NCI-H2081 (cell line): Measurements from ENCODE around the gene ITSN1.
"Not testable (repeated sequence)": the region's sequence is repeated elsewhere in the genome, so short reads cannot be mapped to it uniquely, and the experiment has no call there.

Experiments
- DNase-seq, 2 experiments: peaks; one replicate each; lab custom pipeline; 2025; lab: John Stamatoyannopoulos, UW

Gene ITSN1

DNA sequence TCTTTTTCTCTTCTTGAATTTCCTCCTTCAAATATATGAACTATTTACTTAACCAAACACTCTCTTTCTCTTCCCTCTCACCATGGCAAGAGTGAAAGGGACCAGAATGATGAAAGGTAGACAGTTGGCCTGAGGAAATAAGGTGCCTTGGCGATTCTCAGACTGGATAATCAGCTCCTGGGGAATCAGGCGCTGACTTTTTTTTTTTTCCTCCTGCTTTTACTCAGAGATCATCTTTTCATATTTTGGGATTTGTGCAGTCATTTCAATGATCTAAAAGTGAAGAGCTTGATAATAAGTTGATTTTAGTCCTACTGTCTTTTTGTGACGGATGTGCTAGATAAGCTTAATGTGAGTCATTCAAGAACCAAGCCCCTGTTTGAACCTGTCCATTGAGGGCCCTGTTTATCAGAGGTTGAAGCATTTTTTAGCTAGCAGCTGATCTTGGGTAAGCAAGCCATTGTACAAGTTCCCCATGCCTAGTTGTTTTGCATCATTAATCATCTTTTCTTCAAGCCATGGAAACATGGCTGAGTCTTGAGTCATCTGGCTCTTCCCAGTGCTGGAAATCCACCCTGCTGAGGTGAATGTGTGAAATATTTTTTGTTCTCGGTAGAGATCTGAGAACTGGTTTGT, 40.8 kb downstream of the ITSN1 start:
- no peak for DNase-seq

DNA sequence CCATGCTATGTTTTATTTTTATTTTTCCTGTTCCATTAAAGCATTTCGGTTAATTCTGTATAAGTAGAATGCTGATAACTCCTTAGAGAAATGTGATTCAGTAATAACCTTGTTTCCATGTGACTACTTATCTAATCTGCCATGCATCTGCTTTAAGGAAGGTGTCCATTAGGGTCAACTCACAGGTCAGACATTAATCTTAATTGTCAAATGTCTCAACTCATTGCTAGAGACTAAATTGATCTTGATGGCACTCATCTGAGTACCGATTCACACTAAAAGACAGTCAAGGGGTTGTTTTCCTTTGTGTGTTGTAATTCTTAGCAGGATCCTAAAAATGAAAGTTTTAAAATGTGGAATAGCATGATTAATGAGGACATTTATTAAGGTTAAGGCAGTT, 41.8 kb downstream of the ITSN1 start:
- DNase-seq = no peak

DNA sequence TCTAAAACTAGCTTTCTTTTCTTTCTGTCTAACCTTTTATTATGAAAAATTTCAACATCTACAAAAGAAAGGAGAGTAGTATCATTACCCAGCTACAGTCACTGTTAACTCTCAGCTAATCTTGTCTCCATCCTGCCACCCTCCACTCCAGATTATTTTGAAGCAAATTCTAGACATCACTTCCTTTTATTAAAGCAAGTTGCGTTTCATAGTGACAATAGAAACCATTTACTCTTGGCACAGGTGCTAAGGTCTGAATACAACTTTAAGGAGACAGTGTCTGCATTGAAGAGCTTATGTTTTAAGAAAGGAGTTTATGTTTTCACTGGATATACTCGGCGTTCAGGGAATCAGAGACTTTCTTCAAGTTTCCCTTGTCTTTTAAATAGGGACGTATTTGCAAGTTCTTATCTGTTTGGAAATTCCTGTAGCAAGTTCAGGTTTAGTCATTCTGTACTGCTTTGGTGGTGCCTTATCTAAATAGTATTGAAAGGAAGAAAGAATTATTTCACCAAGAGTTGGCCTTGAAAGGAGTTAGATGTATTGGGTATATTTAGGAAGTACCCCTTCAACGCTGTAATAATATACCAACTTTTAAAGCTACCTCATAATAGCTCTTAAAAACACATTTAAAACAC, 42.7 kb downstream of the ITSN1 start:
- no peak for DNase-seq

DNA sequence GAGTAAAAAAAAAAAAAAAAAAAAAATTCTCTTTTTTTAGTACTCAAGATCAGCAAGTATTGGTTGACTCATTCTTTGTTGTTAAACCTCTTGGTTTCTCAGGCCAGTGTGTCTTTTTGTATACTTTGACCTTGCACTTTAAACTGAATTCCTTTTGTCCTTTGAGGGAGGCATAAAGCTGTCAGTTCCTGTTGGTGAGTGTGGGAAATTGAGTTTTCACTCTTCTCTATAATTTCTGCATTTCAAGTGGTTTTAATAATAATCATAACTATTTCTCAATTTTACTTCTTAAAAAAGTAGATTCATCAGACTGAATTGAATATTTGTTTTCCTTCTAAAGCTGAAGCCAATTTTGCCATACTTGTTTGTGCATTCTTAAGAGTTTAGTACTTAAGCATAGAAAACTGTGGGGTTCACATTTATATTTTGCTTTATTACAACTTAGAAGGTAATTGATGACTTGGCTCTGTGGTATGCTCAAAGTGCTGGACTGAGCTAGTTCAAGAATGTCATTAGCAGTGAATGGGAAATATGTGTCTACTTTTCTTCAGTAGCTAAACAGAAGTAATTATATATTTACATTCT, 43.4 kb downstream of the ITSN1 start:
- DNase-seq = no peak

DNA sequence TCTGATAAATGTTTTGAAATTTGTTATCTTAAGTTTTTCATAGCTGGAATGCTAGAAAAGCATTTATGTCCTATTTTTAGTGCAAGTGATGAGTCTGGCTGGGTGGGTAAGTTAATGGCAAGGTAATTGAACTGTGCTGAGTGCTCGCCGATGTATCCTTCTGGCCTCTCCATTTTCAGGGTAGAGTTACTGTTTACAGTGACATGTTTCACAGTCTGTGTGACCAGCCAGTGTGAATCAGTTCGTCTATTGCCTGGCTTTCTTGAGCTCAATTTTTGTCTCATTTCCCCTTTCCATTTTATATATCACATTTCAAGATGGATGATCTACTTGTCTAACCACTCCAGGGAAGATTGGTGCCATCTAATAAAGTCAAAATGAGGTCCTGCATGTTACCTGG, 44.1 kb downstream of the ITSN1 start:
- no peak for DNase-seq

DNA sequence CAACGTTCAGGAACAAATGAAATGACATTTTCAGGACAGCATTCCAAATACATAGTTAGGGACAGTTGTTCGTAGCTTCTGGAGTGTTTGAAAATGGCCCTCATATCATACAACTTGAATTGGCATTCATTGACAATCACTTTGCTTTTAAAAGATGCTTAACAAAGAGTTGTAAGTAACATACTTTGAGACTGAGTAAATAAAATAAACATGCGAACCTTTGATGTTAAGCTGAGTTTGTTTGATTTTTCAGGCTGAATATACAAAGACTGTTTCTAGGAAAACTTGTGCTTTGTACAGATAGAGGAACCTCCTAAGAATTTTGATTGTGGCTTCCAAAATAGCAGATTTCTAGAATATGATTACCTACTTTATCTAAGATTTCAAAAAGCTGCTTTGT, 45.3 kb downstream of the ITSN1 start:
- no peak for DNase-seq

DNA sequence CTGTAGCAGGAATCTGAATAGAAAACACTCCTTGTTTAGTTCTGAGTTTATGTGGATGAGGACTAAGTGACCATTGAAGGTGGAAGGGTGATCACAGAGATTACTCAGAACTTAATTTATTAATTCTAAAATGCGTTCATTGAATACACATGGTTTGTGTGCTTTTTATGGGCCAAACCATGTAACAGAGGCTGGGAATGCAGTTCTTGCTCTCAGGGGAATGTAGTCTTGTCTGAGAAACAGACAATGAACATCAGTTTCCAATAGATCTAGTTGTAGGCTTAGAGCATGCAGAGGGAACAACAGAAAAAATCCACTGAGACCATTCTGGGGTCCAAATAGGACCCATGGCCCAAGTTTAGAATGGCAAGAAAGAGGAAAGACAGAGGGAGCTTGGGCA, 46.1 kb downstream of the ITSN1 start:
- DNase-seq = no peak

DNA sequence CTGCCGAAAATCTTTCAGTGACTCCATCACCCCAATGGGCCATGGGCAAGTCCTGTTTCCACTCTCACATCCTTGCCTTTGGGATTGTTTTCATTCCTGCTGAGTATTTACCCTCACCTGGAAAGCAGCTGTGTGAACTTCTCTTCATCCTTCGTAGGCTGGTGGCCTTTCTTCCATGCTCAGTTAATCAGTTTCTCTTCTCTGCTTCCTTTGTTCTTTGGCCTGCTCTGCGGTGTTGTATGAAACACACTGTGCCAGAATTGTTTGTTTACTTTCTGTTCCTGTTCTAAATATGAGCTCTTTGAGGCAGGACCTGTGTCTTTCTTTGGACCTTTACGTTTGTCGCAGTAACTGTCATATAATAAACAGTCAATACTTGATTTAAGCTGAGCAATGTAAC, 48.6 kb downstream of the ITSN1 start:
- no peak for DNase-seq

DNA sequence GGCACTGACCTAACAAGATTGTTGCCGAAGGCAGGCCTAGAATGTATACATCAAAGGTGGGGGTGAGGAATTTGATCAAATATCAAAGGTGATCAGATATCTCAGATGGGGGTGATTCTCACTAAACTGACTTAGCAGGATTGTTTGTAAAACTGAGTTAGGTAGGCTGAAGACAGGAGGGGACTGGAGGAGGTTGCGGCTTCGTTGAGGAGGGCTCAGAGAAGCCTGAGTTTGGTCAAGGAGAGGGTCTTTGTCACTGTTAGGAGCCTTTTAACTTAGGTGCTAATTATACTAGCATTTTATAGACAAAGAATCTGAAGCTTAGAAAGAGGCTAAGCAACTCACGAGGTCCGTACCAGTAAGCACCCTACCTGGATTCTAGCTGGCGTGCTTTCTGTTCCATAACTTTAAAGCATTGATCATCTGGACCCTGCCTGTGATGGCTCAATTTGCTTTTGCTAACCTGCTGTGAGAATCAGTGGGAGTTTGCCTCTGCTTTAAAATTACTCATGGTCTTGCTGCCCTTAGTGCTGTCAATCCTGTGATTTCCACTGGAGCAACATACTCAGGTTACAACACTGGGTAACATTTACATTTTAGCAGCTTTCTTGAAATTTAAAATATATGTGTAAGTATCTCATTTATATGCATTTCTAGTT, 49.8 kb downstream of the ITSN1 start:
- no peak for DNase-seq

DNA sequence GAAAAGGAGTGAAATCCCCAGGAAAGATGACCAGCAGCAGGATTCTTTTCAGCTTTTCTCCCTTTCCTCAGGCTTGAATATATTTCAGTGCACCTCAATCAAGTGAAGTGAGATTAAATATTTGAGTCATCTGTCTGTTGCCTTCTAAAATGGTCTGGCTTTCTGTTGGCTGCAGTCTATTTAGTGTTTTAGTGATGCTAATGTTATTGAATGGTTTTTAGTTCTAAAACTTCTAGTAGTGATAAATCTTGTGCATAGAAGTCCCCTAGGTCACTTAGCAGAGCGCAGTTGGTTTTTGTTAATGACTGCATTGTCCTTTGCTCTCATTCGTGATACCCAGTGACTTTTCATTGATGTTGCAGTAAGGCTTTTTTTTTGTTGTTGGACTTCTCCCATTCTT, 53.5 kb downstream of the ITSN1 start:
- no peak for DNase-seq

DNA sequence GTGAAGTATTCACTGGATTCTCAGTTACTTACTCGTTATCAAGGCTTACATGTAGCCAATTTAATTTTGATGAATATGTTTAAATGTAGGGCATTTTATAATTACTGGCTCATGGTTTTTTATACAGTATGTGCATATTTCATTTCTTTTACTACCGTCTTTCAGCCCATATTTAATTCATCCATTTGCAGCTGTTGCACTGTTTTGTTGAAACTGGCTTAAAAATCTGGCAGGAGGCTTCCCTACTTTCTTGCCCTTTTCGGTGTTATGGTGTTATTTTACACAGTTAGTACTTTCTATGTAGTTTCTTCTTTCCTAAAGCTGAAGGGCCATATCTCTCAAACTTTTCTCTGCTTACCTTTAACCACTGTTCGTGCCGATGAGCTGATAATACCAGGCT, 54.2 kb downstream of the ITSN1 start:
- no peak for DNase-seq

DNA sequence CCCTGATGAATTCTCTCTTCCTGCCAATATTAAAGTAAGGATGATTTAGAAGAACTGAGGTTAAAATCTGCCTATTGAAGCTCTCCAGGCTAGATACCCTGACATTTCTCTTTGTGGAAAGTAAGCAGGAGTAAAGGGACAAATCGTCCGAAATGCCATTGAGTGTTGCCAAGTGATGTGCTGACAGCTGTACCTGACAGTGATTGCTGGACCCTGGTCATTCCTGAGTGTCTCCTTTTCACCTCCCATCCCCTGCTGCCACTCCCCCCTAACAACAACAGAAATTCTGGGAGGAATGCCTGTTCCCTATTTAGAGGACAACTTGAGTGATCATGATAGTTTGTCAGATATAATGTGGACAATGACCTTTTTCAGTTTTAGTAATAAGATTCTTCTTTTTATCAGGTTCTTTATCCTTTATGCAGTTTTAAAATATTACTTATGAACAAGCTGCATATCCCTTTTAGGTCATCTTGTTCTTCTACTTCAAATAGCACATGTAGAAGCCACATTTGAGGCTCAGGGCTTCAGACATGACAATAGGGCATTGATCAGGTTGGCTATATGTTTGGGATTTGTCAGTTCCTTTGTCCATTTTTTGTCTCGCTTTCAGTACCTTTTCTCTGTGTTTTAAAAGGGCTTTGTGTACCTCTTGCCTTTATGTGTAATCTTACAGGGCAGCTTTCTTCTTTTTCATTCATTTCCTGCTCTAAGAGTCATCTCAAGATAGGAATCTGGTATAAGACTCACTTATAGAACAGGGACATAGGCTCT, 56.0 kb downstream of the ITSN1 start:
- DNase-seq = no peak

DNA sequence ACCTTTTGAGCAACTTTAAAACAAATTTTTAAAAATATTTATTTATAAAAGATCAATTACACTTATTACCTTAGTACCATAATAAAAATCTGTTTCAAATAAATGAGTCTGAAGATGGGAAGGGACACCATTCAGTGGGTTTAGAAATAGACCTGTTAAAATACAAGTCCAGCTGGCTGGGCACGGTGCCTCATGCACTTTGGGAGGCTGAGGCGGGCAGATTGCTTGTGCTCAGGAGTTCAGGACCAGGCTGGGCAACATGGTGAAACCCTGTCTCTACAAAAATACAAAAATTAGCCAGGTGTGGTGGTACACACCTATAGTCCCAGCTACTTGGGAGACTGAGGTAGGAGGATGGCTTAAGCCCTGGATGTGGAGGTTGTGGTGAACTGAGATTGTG, 57.0 kb downstream of the ITSN1 start:
- no peak for DNase-seq

DNA sequence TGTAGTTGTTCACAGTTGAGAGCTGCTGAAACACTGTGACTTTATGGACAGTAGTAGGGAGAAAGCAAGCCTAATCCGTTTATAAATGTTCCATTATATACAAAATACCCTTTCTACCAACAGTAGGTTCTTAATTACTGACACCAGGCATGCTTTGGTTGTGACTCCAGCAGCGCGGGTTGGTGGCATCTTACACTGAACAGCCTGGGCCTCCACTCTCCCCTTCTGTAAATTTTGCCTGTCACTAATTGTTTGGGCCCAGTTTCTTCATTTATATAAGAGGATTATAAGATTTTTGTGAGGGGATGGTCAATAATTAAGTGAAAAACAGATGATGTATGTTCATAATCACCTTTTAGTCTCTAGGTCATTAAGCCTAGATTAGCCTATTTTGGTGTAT, 58.2 kb downstream of the ITSN1 start:
- DNase-seq = no peak

DNA sequence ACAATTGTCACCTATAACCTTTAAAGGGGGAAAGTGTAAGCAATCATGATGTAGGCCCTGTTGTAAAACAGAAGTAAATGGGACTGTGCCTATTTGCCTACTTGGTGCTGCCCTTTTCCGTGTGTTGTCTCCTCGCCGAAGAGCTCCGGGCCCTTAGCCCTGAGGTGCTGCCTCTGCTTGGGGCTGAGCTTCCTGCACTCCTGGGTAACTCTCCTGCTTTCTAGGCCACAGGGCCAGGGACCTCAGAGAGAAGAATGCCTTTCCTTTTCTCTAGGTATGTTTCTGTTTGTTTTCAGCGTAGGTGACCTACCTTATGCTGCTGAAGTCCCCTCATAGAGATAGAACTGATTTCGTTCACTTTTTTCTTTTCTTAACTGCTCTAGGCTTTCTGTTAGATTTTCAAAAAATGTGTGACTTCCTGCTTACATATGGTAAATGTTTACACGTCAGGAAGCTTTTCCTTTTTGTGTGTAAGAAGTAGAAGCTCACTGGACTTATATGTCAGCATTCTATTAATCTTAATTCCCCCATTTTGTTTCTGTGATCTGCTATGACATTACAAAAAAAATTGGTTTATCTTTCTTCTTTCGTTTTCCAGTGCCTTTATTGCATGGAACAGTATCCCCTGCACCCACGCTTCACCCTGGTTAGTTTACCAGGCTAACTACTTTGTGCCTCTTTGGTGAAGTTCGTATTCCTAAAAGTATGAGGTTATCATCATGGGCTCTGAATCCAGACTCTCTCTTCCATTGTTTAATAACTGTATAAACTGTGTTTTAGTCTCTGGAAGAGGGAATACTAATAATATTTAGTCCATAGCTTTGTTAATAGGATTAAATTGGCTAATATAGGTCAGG, 61.7 kb downstream of the ITSN1 start:
- no peak for DNase-seq

DNA sequence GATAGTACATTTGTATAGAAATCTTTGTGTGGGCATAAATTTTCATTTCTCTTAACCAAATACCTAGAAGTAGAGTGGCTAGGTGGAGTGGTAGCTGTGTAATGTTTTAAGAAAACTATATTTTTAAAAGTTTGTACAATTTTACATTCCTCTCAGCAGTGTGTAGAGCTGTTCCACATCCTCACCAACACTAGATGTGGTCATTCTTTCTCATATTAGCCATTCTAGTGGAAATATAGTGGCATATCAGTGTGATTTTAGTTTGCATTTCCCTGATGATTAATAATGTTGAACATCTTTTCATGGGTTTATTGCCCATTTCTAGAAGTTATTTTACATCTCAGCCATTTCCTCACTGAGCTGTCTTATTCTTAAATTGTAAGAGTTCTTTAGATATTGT, 65.5 kb downstream of the ITSN1 start:
- no peak for DNase-seq

DNA sequence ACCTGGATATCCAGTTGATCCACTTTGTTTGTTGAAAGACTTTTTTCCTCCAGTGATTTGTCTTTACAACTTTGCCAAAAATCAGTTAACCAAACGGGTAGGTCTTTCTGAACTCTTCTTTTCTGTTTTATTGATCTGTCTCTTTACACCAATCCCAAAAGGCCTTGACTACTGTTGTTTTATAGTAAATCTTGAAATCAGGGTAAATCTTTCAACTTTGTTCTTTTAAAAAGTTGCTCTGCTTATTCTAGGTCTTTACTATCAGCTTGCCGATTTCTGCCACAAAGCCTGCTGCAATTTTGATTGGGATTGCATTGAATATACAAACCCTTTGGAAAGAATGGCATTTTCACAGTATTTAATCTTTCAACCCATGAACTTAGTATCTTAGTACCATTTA, 66.6 kb downstream of the ITSN1 start:
- no peak for DNase-seq

DNA sequence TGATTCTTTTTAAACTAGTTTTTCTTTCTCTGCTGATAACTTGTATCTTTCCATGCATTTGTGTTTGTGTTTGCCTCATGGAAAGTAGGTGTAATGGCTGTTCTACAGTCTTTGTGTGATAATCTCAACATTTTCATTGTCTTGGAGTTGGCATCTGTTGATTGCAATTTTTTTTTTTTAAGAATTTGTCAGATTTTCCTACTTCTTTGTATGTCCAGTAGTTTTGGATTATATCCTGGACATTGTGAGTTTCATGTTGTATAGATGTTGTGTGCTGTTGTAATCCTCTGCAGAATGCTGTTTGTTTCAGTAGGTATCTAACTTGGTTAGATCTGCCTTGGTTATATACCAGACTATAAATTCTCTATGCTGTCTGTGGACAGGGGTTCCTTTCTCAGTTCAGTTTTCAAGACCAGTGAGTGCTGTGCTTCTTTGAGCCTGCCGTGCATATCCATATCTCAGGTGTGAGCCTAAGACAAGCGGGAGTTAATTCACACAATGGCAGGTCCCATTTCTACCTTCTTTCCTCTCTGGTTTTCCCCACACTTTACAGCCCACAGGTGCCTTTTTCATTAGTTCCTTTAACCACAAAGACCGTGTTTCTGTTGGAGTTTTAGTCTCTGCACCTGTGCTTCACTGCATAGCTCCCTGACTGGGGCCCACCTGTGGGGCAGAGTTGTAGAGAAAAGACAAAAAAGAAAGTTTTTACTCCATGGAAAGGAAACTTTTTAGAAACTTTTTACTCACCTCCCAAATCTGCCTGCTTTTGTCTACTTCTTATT, 69.9 kb downstream of the ITSN1 start:
- DNase-seq = no peak

DNA sequence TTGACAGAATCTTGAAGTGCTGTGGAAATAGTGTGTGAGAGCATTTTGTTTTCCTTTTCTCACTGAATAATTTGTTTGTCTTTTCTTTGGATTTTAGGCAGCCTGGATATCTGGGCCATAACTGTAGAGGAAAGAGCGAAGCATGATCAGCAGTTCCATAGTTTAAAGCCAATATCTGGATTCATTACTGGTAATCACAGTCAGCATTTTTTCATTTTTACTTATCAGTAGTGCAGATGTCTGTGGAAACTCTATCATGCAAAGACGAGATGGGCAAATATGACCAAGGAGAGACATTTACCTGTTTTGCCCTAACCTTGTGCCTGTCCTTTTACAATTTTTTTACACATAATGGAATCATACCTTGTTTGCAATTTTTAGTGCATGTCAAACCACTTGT, 78.8 kb downstream of the ITSN1 start:
- no peak for DNase-seq

DNA sequence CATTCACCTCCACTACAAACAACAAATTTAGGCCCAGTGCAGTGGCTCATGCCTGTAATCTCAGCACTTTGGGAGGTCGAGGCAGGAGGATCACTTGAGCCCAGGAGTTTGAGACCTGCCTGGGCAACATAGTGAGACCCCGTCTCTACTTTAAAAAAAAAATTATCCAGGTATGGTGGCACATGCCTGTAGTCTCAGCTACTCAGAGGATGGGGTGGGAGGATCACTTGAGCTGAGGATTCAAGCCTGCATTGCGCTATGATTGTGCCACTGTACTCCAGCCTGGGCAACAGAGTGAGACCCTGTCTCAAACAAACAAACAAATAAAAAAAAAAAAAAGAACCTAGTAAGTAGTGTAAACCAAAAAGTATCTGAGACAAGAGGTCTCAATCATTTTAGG, 86.8 kb downstream of the ITSN1 start:
- not testable (repeated sequence) for DNase-seq

DNA sequence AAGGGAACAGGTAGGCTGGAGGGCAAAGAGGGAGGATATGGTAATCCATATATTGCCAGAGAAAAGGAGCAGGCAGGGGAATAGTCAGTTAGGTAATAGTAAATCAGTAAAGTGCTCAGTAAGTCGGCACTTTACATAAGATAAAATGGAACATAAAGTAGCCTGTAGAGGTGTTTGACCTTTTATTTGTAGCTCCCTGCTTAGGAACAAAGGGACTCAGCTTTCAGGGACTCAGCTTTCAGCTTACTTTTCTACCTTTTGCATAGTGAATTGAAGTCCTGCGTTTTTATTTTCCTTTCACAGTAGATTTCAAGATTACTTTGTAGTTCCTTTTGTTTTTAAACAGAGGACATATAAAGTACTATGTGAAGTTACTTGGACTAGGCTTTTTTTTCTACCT, 87.3 kb downstream of the ITSN1 start:
- DNase-seq = no peak
